GM21717 (cell line): ENCODE results near the gene SEC23IP.
"Not testable (repeated sequence)": the region's sequence is repeated elsewhere in the genome, so short reads cannot be mapped to it uniquely, and the experiment has no call there.

Experiments used
- ATAC-seq: cut with Tn5 transposase; IDR thresholded peaks from one replicate; pipeline ENCODE4 v1.9.1; 2021; ENCODE audit warnings: mild to moderate bottlenecking, moderate library complexity; ENCODE audit not compliant: unreplicated experiment

Gene SEC23IP

DNA sequence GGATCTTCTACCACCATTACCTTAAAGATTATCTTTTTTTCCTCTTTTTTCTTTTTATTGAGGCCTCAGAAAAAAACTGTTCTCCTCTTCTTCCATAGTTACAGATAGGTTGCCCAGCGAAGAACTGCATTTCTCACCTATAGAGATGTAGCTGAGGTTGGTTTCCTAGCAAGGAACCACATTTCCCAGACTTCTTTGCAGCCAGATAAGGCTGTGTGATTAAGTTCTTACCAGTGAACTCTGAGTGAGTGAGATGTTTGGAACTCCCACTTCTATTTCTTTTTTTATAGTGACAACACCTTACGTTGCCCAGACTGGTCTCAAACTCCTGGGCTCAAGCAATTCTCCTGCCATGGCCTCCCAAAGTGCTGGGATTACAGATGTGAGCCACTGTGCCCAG lies 14.0 kb upstream of the SEC23IP start:
- ATAC-seq = no peak

DNA sequence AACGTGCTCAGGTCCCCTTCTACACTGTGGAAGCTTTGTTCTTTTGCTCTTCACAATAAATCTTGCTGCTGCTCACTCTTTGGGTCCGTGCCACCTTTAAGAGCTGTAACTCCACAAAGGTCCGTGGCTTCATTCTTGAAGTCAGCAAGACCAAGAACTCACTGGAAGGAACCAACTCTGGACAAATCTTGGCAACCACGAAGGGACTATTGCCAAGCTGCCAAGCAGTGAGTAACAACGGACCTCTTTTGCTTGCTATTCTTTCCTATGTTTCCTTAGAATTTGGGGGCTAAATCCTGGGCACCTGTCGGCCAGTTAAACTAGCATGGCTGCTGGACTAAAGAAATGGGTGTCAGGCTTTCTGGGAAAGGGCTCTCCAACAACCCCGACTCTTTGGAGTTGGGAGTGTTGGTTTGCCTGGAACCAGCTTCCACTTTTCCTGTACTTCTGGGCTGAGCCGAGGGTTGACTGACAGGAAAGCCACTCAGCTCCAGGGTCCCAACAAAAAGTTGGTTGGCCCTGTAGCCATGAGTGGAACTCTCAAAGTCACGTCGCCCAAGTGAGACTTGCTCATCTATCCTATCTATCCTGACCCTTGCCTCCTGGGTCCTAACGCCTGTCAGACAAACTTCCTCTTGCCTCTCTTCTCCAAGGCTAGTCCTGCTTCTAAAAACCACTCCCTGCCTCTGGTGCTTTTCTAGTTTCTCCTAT lies 8.5 kb upstream of the SEC23IP start:
- not testable (repeated sequence) for ATAC-seq

- not testable (repeated sequence) for ATAC-seq
Observed at GRCh38 chr10:119886070-119886469, 6.5 kb upstream of the SEC23IP start.

- not testable (repeated sequence) for ATAC-seq
Observed at GRCh38 chr10:119888715-119889114, 3.8 kb upstream of the SEC23IP start.

- ATAC-seq = not testable (repeated sequence)
Observed at GRCh38 chr10:119889201-119889600, 3.3 kb upstream of the SEC23IP start.

GRCh38 chr10:119890307-119890706 lies 2.2 kb upstream of the SEC23IP start:
- not testable (repeated sequence) for ATAC-seq

GRCh38 chr10:119891849-119892187 lies 712 bp upstream of the SEC23IP start:
- ATAC-seq = not testable (repeated sequence)

DNA sequence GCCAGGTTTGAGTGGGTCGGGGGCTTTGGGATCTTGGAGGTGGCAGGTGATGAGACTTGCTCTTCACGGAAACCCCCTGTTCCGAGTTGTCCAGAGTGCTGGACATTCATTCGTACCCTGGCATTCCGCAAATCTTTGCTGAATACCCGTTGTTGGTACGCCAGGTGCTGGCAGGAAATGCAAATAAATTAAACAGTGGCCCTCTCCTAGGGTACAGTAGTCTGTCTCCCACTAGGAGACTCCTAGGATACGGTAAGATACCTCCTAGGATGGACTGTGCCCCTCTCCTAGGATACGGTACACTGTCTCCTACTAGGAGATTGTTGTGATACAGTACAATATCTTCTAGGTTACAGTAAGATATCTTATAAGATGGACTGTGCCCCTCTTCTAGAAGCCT lies 544 bp downstream of the SEC23IP start:
- ATAC-seq = no peak

- ATAC-seq = no peak
Observed at GRCh38 chr10:119893845-119894427, 1.4 kb downstream of the SEC23IP start.

GRCh38 chr10:119896061-119896655 lies 3.6 kb downstream of the SEC23IP start:
- ATAC-seq = no peak

GRCh38 chr10:119896937-119897770 lies 4.6 kb downstream of the SEC23IP start:
- no peak for ATAC-seq

GRCh38 chr10:119898577-119898976 lies 6.0 kb downstream of the SEC23IP start:
- no peak for ATAC-seq

- ATAC-seq = no peak
Observed at GRCh38 chr10:119903946-119904666, 11.6 kb downstream of the SEC23IP start.

DNA sequence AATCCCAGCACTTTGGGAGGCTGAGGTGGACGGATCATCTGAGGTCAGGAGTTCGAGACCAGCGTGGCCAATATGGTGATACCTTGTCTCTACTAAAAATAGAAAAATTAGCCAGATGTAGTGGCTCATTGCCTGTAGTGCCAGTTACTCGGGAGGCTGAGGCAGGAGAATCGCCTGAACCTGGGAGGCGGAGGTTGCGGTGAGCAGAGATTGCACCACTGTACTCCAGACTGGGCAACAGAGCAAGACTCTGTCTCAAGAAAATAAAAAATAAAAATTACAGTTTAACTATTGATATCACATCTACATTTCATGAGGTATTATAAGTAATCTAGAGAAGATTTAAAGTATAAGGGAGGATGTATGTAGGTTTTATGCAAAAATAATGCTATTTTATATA lies 15.2 kb downstream of the SEC23IP start:
- not testable (repeated sequence) for ATAC-seq

DNA sequence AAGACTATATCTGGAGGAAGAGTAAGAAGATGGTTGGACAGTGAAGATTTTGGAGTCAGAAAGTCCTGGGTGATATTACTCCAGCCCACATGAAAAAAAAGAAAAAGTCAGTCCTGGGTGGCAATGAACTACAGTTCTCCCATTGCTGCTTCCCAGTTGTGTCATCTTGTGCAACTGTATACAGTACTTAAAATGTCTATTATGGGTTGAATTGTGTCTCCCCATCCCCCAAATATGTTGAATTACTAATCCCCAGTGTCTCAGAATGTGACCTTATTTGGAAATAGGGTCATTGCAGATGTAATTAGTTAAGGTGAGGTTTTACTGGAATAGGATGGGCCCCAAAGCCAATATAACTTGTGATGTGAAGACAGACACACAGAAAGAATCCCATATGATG lies 15.6 kb downstream of the SEC23IP start:
- no peak for ATAC-seq

DNA sequence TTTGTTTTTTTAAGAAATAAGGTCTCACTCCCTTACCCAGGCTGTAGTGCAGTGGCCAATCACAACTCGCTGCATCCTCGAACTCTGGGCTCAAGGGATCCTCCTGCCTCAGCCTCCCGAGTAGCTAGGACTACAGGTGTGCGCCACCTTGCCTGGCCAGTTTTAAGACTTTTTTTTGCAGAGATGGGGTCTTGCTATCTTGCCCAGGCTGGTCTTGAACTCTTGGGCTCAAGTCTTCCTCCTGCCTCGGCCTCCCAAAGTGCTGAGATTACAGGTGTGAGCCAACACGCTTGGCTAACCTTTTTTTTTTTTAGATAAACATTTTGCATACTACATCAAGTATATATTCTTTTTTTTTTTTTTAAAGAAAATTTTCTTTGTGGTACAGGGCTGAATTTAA lies 18.2 kb downstream of the SEC23IP start:
- ATAC-seq = no peak

DNA sequence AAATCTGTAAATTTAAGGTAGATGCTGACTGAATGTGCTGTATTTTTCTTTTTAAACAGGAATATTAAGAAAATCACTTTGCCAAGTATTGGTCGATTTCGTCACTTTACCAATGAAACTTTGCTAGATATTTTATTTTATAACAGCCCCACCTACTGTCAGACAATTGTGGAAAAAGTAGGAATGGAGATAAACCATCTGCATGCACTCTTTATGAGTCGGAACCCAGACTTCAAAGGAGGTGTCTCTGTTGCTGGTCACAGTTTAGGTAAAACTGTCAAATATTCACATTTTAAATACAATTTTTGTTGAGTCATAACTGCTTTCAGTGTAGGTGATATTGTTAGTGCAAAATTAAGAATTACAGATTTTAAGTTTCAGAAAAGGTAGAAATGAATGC lies 25.2 kb downstream of the SEC23IP start:
- no peak for ATAC-seq

DNA sequence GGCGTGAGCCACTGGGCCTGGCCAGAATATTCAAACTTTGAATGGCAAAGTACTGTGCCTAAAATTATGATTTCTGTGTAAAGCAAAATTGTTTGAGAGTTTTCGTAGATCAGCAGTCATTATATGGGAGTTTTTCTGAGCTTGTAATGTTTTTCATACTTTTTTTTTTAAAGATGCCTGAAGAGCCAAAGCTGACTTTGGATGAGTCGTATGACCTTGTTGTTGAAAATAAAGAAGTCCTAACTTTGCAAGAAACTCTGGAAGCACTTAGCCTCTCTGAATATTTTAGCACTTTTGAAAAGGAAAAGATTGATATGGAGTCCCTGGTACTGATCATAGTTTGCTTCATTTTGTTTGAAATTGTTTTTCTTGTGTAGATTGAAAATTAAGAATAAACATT lies 26.7 kb downstream of the SEC23IP start:
- ATAC-seq = no peak

- ATAC-seq = peak; percentile 74
Observed at GRCh38 chr10:119919826-119920225, 27.3 kb downstream of the SEC23IP start.

DNA sequence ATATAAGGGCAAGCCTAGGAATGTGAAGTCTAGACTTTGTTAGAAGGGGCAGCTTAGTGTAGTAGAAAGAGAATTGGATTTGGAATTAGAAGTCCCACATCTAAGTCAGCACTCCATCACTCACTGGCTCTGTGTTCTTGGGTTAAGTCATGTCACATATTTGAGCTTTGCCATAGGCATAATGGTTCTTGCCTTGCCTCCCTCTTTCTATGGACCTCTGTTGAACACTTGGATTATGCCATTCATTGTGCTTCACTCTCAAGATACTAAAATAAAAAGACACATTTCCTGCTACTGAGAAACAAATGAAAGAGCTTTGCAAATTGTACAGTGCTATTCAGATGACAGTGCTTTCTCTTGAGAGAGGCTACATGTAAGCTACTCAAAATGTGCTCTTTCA lies 35.9 kb downstream of the SEC23IP start:
- no peak for ATAC-seq

- no peak for ATAC-seq
Observed at GRCh38 chr10:119931871-119932270, 39.3 kb downstream of the SEC23IP start.
